ENCODE results near the gene MS4A13. TPM values are rescaled to one million over a fixed set of nuclear protein-coding genes. Genes with fewer than 3 reads are reported as not detected.

The MS4A13 gene
- total RNA-seq, 1 donor from 2014 or later, result not detected

- no peak for DNase-seq
- Histone ChIP-seq H3K27ac (replicated peaks) (no peak overlapping the region), H3K4me3 (no peak overlapping the region), H3K9me3 (replicated peaks) (peaks cover 18% of the 10 kb centered on the region), H3K27me3 (ENCODE audit: low read depth) (no peaks in the 10 kb centered on the region), H3K4me1 (no peaks in the 10 kb centered on the region), H3K36me3 (no peaks in the 10 kb centered on the region)
- TF ChIP-seq CTCF (IDR thresholded peaks at IDR 0.05; ENCODE audit: borderline replicate concordance), result no peak
- intact Hi-C loops (cut with micrococcal nuclease), result no loop called here
These were observed 28.9 kb downstream of the MS4A13 start for GRCh38 chr11:60544077-60544476.

DNA sequence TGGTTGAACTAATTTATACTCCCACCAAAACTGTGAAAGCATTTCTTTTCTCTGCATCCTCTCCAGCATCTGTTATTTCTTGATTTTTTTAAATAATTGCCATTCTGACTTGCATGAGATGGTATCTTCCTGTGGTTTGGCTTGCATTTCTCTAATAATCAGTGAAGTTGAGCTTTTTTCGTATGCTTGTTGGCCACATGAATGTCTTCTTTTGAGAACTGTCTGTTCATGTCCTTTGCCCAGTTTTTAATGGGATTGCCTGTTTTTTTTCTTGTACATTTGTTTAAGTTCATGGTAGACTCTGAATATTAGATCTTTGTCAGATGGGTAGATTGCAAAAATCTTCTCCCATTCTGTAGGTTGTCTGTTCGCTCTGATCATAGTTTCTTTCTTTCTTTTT is 46.1 kb downstream of the MS4A13 start:
- no peaks in the 10 kb centered on the region for H3K4me1 ChIP-seq
- no peak overlapping the region for H3K4me3 ChIP-seq
- no peak for TF ChIP-seq CTCF (IDR thresholded peaks at IDR 0.05; ENCODE audit: borderline replicate concordance)
- H3K36me3 ChIP-seq, result no peaks in the 10 kb centered on the region
- H3K27ac ChIP-seq (replicated peaks), result no peak overlapping the region
- intact Hi-C loops (cut with micrococcal nuclease), result no loop called here
- peaks cover 76% of the 10 kb centered on the region for H3K9me3 ChIP-seq (replicated peaks)
- H3K27me3 ChIP-seq (ENCODE audit: low read depth), result no peaks in the 10 kb centered on the region
- no peak for DNase-seq

- intact Hi-C loops (cut with micrococcal nuclease), result no loop called here
- DNase-seq, result no peak
These were observed 48.5 kb downstream of the MS4A13 start for GRCh38 chr11:60563553-60564235.

GRCh38 chr11:60566776-60567175 is 51.6 kb downstream of the MS4A13 start:
- no peaks in the 10 kb centered on the region for H3K27me3 ChIP-seq (ENCODE audit: low read depth)
- intact Hi-C loops (cut with micrococcal nuclease), result no loop called here
- H3K36me3 ChIP-seq, result no peaks in the 10 kb centered on the region
- H3K4me1 ChIP-seq, result no peaks in the 10 kb centered on the region
- peaks cover 24% of the 10 kb centered on the region for H3K9me3 ChIP-seq (replicated peaks)
- H3K4me3 ChIP-seq, result no peak overlapping the region
- no peak for TF ChIP-seq CTCF (IDR thresholded peaks at IDR 0.05; ENCODE audit: borderline replicate concordance)
- no peak for DNase-seq
- no peak overlapping the region for H3K27ac ChIP-seq (replicated peaks)

More at GRCh38 chr11:60563553-60564235, 48.5 kb downstream of the MS4A13 start:
- no peaks in the 10 kb centered on the region for H3K27me3 ChIP-seq (ENCODE audit: low read depth)
- no peak overlapping the region for H3K27ac ChIP-seq (replicated peaks)
- no peaks in the 10 kb centered on the region for H3K36me3 ChIP-seq
- peaks cover 51% of the 10 kb centered on the region for H3K9me3 ChIP-seq (replicated peaks)
- H3K4me3 ChIP-seq, result no peak overlapping the region
- TF ChIP-seq CTCF (IDR thresholded peaks at IDR 0.05; ENCODE audit: borderline replicate concordance), result no peak
- H3K4me1 ChIP-seq, result no peaks in the 10 kb centered on the region

GRCh38 chr11:60570970-60571369 is 55.8 kb downstream of the MS4A13 start:
- TF ChIP-seq CTCF (IDR thresholded peaks at IDR 0.05; ENCODE audit: borderline replicate concordance), result no peak
- Histone ChIP-seq H3K27ac (replicated peaks) (no peak overlapping the region), H3K27me3 (ENCODE audit: low read depth) (no peaks in the 10 kb centered on the region), H3K4me1 (no peaks in the 10 kb centered on the region), H3K9me3 (replicated peaks) (peaks cover 4% of the 10 kb centered on the region), H3K36me3 (no peaks in the 10 kb centered on the region), H3K4me3 (no peak overlapping the region)
- intact Hi-C loops (cut with micrococcal nuclease), result no loop called here
- no peak for DNase-seq
